ENCODE measurements around the gene DPP9.

Gene DPP9

DNA sequence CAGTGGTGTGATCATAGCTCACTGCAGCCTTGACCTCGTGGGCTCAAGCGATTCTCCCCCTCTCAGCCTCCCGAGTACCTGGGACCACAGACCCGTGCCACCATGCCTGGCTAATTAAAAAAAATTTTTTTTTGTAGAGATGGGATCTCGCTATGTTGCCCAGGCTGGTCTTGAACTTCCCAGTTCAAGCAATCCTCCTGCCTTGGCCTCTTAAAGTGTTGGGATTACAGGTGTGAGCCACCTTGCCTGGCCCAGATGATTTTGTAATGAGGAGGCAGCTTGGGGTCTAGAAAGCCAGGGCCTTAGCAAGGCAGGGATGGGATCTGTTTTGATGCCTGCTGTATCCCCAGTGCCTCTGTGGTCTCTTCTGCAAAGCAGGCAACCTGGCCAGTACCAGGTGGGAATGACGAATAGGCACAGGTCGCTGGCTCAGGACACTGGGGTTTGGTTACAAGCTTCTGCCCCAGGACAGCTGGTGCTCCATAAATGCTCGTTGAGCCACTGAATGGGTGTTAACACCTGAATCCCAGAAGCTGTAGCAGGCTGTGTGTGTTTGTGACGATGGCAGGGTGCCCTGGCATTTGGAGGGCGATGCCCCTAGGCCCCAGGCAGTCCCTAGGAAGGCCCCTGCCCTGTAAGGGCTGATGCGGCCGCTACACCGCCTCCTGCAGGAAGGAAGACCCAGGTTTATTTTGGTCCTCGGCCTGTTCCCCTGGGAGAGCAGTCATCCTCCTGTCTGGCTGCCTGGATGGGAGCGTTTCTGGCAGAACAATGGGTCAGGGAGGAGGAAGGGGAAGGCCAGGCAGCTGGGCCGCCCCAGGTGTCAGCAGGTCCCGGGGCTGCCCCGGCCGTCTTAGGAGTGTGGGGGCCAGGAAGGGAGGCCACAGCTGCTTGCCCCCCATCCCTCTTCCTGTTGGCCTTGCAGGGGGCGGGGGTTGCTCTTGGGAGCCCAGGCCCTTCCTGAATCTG lies 75.7 kb downstream of the DPP9 start:
- no peaks in the 10 kb centered on the region for H3K27me3 ChIP-seq (ENCODE audit: control insufficient read depth, insufficient read depth, low read length)
- no peaks in the 10 kb centered on the region for H3K36me3 ChIP-seq (ENCODE audit: control insufficient read depth, low read depth, low read length)
- H3K9me3 ChIP-seq (ENCODE audit: control insufficient read depth, low read depth, low read length): no peaks in the 10 kb centered on the region
- no peaks in the 10 kb centered on the region for H3K4me1 ChIP-seq (ENCODE audit: control insufficient read depth, low read depth, low read length)
- no peak overlapping the region for H3K9ac ChIP-seq (ENCODE audit: low read length)
- H3K4me3 ChIP-seq (ENCODE audit: low read length): no peak overlapping the region
- H3K27ac ChIP-seq (ENCODE audit: low read length): no peak overlapping the region

DNA sequence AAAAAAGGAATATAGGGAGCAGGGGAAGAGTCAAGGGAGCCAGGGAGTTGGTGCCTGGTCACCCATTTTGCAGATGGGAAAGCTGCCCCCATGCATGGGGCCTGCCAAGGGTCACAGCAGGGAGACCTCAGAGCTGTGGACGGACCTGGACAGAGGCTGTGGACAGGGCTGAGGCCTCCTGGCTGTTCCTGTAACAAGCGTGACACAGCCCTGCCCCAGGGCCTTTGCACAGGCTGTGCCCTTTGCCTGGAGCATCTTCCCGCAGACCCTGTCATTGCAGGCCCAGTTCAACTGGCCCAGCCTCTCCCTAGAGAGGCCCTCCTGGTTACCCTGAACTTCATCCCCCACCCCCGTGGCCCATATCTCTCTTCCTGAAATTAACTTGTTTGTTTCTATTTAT lies 77.9 kb downstream of the DPP9 start:
- Histone ChIP-seq H3K36me3 (ENCODE audit: control insufficient read depth, low read depth, low read length) (no peaks in the 10 kb centered on the region), H3K9me3 (ENCODE audit: control insufficient read depth, low read depth, low read length) (no peaks in the 10 kb centered on the region), H3K27me3 (ENCODE audit: control insufficient read depth, insufficient read depth, low read length) (no peaks in the 10 kb centered on the region), H3K4me1 (ENCODE audit: control insufficient read depth, low read depth, low read length) (no peaks in the 10 kb centered on the region), H3K27ac (ENCODE audit: low read length) (no peak overlapping the region), H3K9ac (ENCODE audit: low read length) (no peak overlapping the region), H3K4me3 (ENCODE audit: low read length) (no peak overlapping the region)

DNA sequence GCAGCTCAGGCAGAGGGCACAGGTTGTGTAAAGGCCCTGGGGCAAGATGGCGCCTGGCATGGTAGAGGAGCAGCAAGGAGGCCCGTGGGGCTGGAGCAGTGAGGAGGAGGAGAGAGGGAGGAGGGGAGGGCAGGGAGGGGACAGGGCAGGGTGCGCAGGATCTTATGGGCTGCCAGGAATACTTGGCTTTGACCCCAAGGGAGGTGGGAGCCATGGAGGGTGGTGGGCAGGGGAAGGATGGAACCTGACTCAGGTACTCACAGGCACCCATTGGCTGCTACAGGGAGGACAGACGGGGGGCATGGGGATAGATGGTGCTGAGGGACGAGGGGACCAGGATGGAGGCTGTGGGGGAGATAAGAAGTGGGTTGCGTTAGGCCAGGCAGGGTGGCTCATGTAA lies 81.0 kb downstream of the DPP9 start:
- Histone ChIP-seq H3K36me3 (ENCODE audit: control insufficient read depth, low read depth, low read length) (no peaks in the 10 kb centered on the region), H3K4me3 (ENCODE audit: low read length) (no peak overlapping the region), H3K27me3 (ENCODE audit: control insufficient read depth, insufficient read depth, low read length) (peaks cover under 1% of the 10 kb centered on the region), H3K27ac (ENCODE audit: low read length) (no peak overlapping the region), H3K4me1 (ENCODE audit: control insufficient read depth, low read depth, low read length) (no peaks in the 10 kb centered on the region), H3K9ac (ENCODE audit: low read length) (no peak overlapping the region), H3K9me3 (ENCODE audit: control insufficient read depth, low read depth, low read length) (no peaks in the 10 kb centered on the region)

DNA sequence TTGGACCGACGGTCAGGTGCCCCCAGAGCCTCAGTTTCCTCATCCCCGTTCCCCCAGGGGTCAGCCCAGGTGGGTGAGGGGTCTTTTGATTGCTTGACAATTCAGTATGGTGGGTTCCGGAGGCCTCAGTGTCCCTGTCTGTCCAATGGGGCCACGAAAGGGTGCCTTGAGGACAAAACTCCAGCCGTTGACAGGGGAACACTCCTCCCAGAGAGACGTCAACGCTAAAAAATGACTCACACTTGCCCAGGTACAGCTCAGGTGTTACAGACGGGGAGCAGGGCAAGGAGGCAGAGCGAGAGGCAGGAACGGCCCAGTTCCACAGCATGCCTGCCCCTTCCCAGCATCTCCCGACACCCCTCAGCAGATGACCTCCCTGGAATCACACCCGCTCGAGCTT lies 82.5 kb downstream of the DPP9 start:
- Histone ChIP-seq H3K4me3 (ENCODE audit: low read length) (no peak overlapping the region), H3K9me3 (ENCODE audit: control insufficient read depth, low read depth, low read length) (no peaks in the 10 kb centered on the region), H3K36me3 (ENCODE audit: control insufficient read depth, low read depth, low read length) (no peaks in the 10 kb centered on the region), H3K4me1 (ENCODE audit: control insufficient read depth, low read depth, low read length) (no peaks in the 10 kb centered on the region), H3K27me3 (ENCODE audit: control insufficient read depth, insufficient read depth, low read length) (peaks cover 15% of the 10 kb centered on the region), H3K9ac (ENCODE audit: low read length) (no peak overlapping the region), H3K27ac (ENCODE audit: low read length) (no peak overlapping the region)

DNA sequence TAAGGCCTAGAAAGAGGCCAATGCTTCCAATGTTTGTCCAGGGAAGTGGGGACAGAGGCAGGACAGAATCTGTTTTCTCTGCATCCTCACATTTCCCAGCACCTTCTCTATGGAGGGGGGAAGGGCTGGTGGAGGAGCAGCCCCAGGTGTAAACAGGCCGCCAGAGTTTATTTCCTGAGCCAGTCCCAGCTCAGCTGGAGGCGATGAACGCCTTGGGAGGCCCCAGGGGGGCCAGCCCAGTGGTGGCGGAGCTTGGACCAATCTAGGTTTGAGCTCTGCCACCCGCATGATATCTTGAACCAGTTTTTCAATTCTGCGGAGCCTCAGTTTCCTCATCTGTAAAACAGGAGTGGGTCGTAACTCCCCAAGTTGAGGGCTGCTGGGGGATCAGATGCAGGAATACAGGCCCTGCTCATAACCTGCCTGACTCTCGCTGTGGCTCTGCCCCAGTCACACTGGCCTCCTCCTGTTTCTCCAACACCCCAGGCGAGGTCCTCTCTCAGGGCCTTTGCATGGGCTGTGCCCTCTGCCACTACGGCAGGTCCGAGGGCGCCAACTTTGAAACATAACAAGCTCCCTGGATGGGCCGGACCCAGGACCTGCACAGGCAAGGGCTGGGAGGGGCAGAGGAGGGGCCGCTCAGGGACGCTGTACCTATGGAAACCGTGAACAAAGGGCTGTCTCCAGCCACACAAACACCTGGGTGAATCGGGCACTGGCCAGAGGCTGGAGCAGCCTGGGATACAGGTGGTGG lies 83.2 kb downstream of the DPP9 start:
- no peaks in the 10 kb centered on the region for H3K9me3 ChIP-seq (ENCODE audit: control insufficient read depth, low read depth, low read length)
- no peak overlapping the region for H3K9ac ChIP-seq (ENCODE audit: low read length)
- H3K27ac ChIP-seq (ENCODE audit: low read length): no peak overlapping the region
- H3K4me3 ChIP-seq (ENCODE audit: low read length): peak overlapping the region; percentile 57
- peaks cover 15% of the 10 kb centered on the region for H3K27me3 ChIP-seq (ENCODE audit: control insufficient read depth, insufficient read depth, low read length)
- no peaks in the 10 kb centered on the region for H3K36me3 ChIP-seq (ENCODE audit: control insufficient read depth, low read depth, low read length)
- no peaks in the 10 kb centered on the region for H3K4me1 ChIP-seq (ENCODE audit: control insufficient read depth, low read depth, low read length)

DNA sequence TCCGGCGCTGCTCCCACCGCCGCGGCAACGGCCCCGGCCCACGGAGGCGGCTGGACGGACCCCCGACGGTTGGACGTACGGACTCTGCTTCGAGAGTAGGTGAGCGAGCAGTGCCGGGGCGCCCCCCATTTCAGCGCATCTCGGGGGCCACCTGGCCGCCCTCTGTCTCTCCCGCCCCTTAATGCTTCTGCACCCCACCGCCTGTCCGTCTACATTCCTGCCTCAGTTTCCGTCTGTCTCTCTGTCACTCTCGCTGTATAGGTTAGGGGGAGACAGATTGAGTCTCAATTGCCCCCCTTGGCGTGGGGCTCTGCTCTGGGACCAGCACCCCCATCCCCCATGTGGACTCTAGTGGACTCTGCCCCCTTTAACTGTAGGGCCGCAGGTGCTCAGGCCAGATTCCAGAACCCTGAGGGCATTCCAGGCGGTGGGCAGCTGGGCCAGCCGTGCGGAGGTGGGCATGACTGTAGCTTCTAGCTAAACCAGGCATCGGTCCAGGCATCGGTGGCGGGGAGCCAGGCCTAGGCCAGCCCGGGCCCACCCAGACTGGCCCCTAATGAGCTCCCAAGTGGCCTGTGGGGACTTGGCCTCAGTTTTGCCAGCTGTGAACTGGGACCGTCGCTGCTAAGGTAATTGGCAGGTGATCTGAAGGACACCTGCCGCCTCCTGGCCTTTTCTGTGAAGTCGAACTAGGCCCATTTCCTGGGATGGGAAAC lies 84.0 kb downstream of the DPP9 start:
- peak overlapping the region; percentile 57 for H3K4me3 ChIP-seq (ENCODE audit: low read length)
- no peaks in the 10 kb centered on the region for H3K36me3 ChIP-seq (ENCODE audit: control insufficient read depth, low read depth, low read length)
- H3K9ac ChIP-seq (ENCODE audit: low read length): no peak overlapping the region
- no peaks in the 10 kb centered on the region for H3K9me3 ChIP-seq (ENCODE audit: control insufficient read depth, low read depth, low read length)
- no peak overlapping the region for H3K27ac ChIP-seq (ENCODE audit: low read length)
- H3K4me1 ChIP-seq (ENCODE audit: control insufficient read depth, low read depth, low read length): no peaks in the 10 kb centered on the region
- H3K27me3 ChIP-seq (ENCODE audit: control insufficient read depth, insufficient read depth, low read length): peaks cover 19% of the 10 kb centered on the region

DNA sequence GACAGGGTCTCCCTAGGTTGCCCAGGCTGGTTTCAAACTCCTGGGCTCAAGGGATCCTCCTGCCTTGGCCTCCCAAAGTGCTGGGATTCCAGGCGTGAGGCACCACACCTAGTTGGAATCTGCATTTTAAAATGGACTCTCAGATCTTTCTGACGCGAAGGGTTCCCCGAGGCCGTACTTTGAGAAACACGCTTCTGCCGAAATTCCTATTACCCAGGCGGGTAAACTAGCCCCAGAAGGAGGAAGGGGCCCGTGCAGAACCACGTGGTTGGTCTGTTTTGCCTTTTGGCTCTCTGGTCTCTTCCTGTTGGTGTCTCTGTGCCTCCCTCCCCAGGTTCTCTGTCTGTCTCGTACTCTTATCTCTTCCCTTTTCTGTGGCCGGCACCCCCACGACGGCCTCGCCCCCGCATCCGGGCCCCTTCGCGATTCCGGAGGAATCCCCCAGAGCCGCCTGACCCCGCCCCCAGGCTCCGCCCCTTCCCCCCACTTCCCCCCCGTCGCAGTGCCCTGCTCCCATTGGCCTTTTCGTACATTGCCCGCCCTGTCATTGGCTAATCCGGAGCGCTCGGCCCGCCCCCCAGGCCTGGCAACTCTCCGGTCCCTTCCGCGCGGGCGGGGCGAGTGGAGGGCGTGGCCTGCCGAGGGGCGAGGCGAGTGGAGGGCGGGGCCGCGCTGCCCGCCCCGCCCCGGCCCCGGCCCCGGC lies 84.7 kb downstream of the DPP9 start, which contains the start of gene TNFAIP8L1:
Gene TNFAIP8L1 (plus strand): TSS at position 689 of the 703 bp plus-strand sequence. CDS start 12,354 bp downstream, outside the sequence.
- H3K9me3 ChIP-seq (ENCODE audit: control insufficient read depth, low read depth, low read length): no peaks in the 10 kb centered on the region
- no peak within 1 kb of the TSS for H3K9ac ChIP-seq (ENCODE audit: low read length)
- no peaks in the 10 kb centered on the region for H3K36me3 ChIP-seq (ENCODE audit: control insufficient read depth, low read depth, low read length)
- H3K4me3 ChIP-seq (ENCODE audit: low read length): peak within 1 kb of the TSS; percentile 57
- H3K27me3 ChIP-seq (ENCODE audit: control insufficient read depth, insufficient read depth, low read length): peaks cover 22% of the 10 kb centered on the region
- no peaks in the 10 kb centered on the region for H3K4me1 ChIP-seq (ENCODE audit: control insufficient read depth, low read depth, low read length)
- no peak within 1 kb of the TSS for H3K27ac ChIP-seq (ENCODE audit: low read length)

DNA sequence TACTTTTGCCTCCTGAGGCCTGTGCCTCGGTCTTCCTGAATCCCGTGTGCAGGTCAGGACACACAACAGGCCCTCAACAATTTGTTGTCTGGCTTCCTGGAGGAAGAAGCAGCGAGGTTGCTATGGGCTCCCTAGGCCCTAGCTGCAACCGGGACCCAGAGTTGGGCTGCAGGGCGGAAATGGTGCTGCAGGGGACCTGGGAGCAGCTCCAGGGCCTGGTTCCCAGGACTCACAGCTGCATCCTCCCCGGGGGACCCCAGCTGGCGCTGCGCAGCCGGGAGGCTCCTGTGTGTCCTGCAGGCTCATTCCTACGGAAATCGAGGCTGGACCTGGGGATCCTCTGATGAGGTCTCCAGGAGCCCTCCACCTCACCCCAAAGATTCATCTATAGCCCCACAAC lies 85.3 kb downstream of the DPP9 start:
- Histone ChIP-seq H3K4me3 (ENCODE audit: low read length) (no peak overlapping the region), H3K9ac (ENCODE audit: low read length) (no peak overlapping the region)

DNA sequence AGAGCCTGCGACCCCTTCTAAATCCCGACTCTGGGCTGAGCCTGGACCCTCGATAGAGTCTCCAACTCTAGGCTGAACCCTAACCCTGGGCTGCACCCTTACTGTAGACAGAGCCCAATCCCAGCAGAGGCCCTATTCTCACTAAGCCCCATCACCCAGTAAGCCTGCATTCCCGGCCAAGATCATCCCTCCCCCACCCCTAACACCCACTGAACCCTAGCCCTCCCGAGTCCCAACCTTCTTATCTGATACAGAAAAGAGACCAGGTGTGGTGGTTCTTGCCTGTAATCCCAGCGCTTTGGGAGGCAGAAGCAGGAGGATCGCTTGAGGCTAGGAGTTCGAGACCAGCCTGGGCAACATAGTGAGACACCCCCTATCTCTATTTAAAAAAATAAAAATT lies 86.9 kb downstream of the DPP9 start:
- Histone ChIP-seq H3K4me1 (ENCODE audit: control insufficient read depth, low read depth, low read length) (no peaks in the 10 kb centered on the region), H3K36me3 (ENCODE audit: control insufficient read depth, low read depth, low read length) (no peaks in the 10 kb centered on the region), H3K27ac (ENCODE audit: low read length) (no peak overlapping the region), H3K9ac (ENCODE audit: low read length) (no peak overlapping the region), H3K27me3 (ENCODE audit: control insufficient read depth, insufficient read depth, low read length) (peaks cover 22% of the 10 kb centered on the region), H3K9me3 (ENCODE audit: control insufficient read depth, low read depth, low read length) (no peaks in the 10 kb centered on the region), H3K4me3 (ENCODE audit: low read length) (no peak overlapping the region)

More for the DNA sequence above, 85.3 kb downstream of the DPP9 start:
- Histone ChIP-seq H3K27me3 (ENCODE audit: control insufficient read depth, insufficient read depth, low read length) (peaks cover 22% of the 10 kb centered on the region), H3K9me3 (ENCODE audit: control insufficient read depth, low read depth, low read length) (no peaks in the 10 kb centered on the region), H3K36me3 (ENCODE audit: control insufficient read depth, low read depth, low read length) (no peaks in the 10 kb centered on the region), H3K4me1 (ENCODE audit: control insufficient read depth, low read depth, low read length) (no peaks in the 10 kb centered on the region), H3K27ac (ENCODE audit: low read length) (no peak overlapping the region)

DNA sequence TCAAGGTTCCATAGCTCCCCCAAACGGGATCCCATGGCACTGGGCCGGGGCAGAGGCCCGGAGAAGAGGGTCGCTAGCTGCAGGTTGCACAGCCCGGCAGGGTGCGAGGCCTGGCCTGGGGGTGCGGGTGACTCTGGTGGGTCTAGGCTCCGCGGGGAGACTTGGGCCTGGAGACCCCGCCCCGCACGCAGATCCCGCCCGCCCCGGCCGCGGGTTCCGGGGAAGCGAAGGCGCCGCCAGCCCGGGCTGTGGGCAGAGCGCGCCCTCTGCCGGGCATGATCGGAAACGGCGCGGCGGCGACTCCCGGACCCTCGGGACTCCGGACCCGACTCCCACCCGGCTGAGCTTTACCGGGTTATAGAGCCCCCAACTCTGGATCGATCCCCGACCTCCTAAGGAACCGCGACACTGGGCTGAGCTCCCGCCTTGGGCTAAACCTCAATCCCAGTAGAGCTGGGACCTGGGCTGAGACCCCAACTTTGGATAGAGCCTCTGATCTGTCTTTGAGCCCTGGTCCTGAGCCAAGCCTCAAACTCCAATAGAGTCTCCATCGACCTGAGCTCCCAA lies 87.4 kb downstream of the DPP9 start:
- Histone ChIP-seq H3K4me3 (ENCODE audit: low read length) (peak overlapping the region; percentile 70), H3K27ac (ENCODE audit: low read length) (no peak overlapping the region)

More for the DNA sequence above, 87.4 kb downstream of the DPP9 start:
- Histone ChIP-seq H3K4me1 (ENCODE audit: control insufficient read depth, low read depth, low read length) (no peaks in the 10 kb centered on the region), H3K36me3 (ENCODE audit: control insufficient read depth, low read depth, low read length) (no peaks in the 10 kb centered on the region), H3K27me3 (ENCODE audit: control insufficient read depth, insufficient read depth, low read length) (peaks cover 22% of the 10 kb centered on the region), H3K9ac (ENCODE audit: low read length) (no peak overlapping the region), H3K9me3 (ENCODE audit: control insufficient read depth, low read depth, low read length) (no peaks in the 10 kb centered on the region)

All from iPS-18a (cell line).